HEK293T (cell line): Measurements from ENCODE around the gene DHRS9.

Source experiments
- CTCF ChIA-PET: fragments of 350-600 bp; formaldehyde crosslinking; extraction: SDS; loops from one replicate; lab custom pipeline; 2021; ENCODE audit warnings: antibody characterized with exemption, inconsistent platforms; lab: Yijun Ruan, JAX
- POLR2A ChIA-PET: fragments of 350-600 bp; formaldehyde crosslinking; extraction: SDS; loops from one replicate; lab custom pipeline; 2020; ENCODE audit warnings: antibody characterized with exemption, inconsistent platforms; lab: Yijun Ruan, JAX
- DNase-seq: peaks from one replicate; pipeline ENCODE4 v3.0.0; 2012; ENCODE audit warnings: mixed read lengths; ENCODE audit errors: extremely low spot score
- ARNT ChIP-seq: fragments of 450-650 bp; IDR thresholded peaks from 2 replicates; pipeline ENCODE4 v1.6.1; 2017; ENCODE audit warnings: mild to moderate bottlenecking
- BHLHE40 ChIP-seq: fragments of 450-650 bp; IDR thresholded peaks from 2 replicates; pipeline ENCODE4 v1.6.1; 2016; ENCODE audit warnings: mild to moderate bottlenecking, moderate library complexity, borderline replicate concordance
- CTBP1 ChIP-seq: fragments of 450-650 bp; IDR thresholded peaks from 2 replicates; pipeline ENCODE4 v1.6.1; 2016; ENCODE audit warnings: borderline replicate concordance
- ELF4 ChIP-seq: fragments of 450-650 bp; IDR thresholded peaks from 2 replicates; pipeline ENCODE4 v1.6.1; 2017; ENCODE audit warnings: antibody characterized with exemption
- FOXA1 ChIP-seq: fragments of 450-650 bp; IDR thresholded peaks from 2 replicates; pipeline ENCODE4 v1.6.1; 2016; ENCODE audit warnings: mild to moderate bottlenecking
- FOXK2 ChIP-seq: fragments of 450-650 bp; IDR thresholded peaks from 2 replicates; pipeline ENCODE4 v1.6.1; 2016; ENCODE audit warnings: mild to moderate bottlenecking
- FOXM1 ChIP-seq: fragments of 450-650 bp; IDR thresholded peaks from 2 replicates; pipeline ENCODE4 v1.6.1; 2017; ENCODE audit warnings: mild to moderate bottlenecking, borderline replicate concordance
- HDGF ChIP-seq: fragments of 450-650 bp; IDR thresholded peaks from 2 replicates; pipeline ENCODE4 v1.6.1; 2017; ENCODE audit warnings: antibody characterized with exemption, borderline replicate concordance
- L3MBTL2 ChIP-seq: fragments of 450-650 bp; conservative IDR thresholded peaks from 2 replicates; pipeline ENCODE4 v1.6.1; 2016; ENCODE audit warnings: mild to moderate bottlenecking
- LEF1 ChIP-seq: fragments of 450-650 bp; IDR thresholded peaks from 2 replicates; pipeline ENCODE4 v1.6.1; 2017; ENCODE audit warnings: mild to moderate bottlenecking, borderline replicate concordance
- NFRKB ChIP-seq: fragments of 450-650 bp; IDR thresholded peaks from 2 replicates; pipeline ENCODE4 v1.6.1; 2016; ENCODE audit warnings: mild to moderate bottlenecking, moderate library complexity
- PKNOX1 ChIP-seq: fragments of 450-650 bp; IDR thresholded peaks from 2 replicates; pipeline ENCODE4 v1.6.1; 2016
- SP1 ChIP-seq: fragments of 450-650 bp; IDR thresholded peaks from 2 replicates; pipeline ENCODE4 v1.6.1; 2017
- SUZ12 ChIP-seq: fragments of 450-650 bp; IDR thresholded peaks from 2 replicates; pipeline ENCODE4 v1.6.1; 2016; ENCODE audit warnings: mild to moderate bottlenecking
- TARDBP ChIP-seq: fragments of 450-650 bp; IDR thresholded peaks from 2 replicates; pipeline ENCODE4 v1.6.1; 2016
- ZNF384 ChIP-seq: fragments of 450-650 bp; IDR thresholded peaks from 2 replicates; pipeline ENCODE4 v1.6.1; 2016

Gene DHRS9

GRCh38 chr2:169143998-169144397, 74.6 kb downstream of the DHRS9 start:
- POLR2A ChIA-PET = no interaction called here
- CTCF ChIA-PET = interaction anchor here (0.6 kb wide), 1 partner anchor 93 kb away, joined by 3 read pairs; no protein-coding TSS in a partner anchor
- no peak for DNase-seq
- TF ChIP-seq LEF1 (no peak), ARNT (no peak), HDGF (no peak), SP1 (no peak), SUZ12 (no peak), ELF4 (no peak), CTBP1 (no peak), L3MBTL2 (no peak), BHLHE40 (no peak), ZNF384 (no peak), FOXA1 (no peak), FOXM1 (no peak), NFRKB (no peak), TARDBP (no peak), FOXK2 (no peak), PKNOX1 (no peak)
